Gastroesophageal sphincter (tissue), 4 donors: ENCODE measurements around the gene ATXN7. TPM values are rescaled to one million over a fixed set of nuclear protein-coding genes. Genes with fewer than 3 reads are reported as not detected.

Experiments
- ATAC-seq: fragments of 150-250 bp; one replicate; pipeline ENCODE4 v1.9.1; 2016; ENCODE audit warnings: mild to moderate bottlenecking, moderate library complexity
- H3K27ac ChIP-seq, 4 donors: fragments of 200-600 bp; sonication (generic) in 3 of 4; 1 replicate in 3 of 4; 2 replicates in 1 of 4; pipeline ENCODE4 v1.5.1; 2016 to 2019
- H3K27me3 ChIP-seq: fragments of 200-600 bp; sonication (generic); one replicate; pipeline ENCODE4 v1.5.1; 2019
- H3K36me3 ChIP-seq, 2 donors: fragments of 200-600 bp; sonication (generic); one replicate each; pipeline ENCODE4 v1.5.1; 2019; ENCODE audit warnings: control low read depth in 1 of 2
- H3K4me1 ChIP-seq, 3 donors: fragments of 200-600 bp; sonication (generic); 1 replicate in 2 of 3; 2 replicates in 1 of 3; pipeline ENCODE4 v1.5.1; 2016 to 2019; ENCODE audit warnings: control low read depth in 2 of 3
- H3K4me3 ChIP-seq, 2 donors: fragments of 200-600 bp; sonication (generic); one replicate each; pipeline ENCODE4 v1.5.1; 2019; ENCODE audit warnings: mild to moderate bottlenecking in 1 of 2, moderate library complexity in 1 of 2
- H3K9me3 ChIP-seq, 3 donors: fragments of 200-600 bp; sonication (generic); one replicate each; pipeline ENCODE4 v1.5.1; 2017 to 2019; ENCODE audit warnings: control low read depth in 2 of 3
- EP300 ChIP-seq: sonication (generic); formaldehyde crosslinking; IDR thresholded peaks from one replicate; pipeline ENCODE4 v1.6.1; 2017; ENCODE audit warnings: antibody characterized with exemption, mild to moderate bottlenecking
- POLR2A ChIP-seq, 2 donors: fragments of 450-650 bp; IDR thresholded peaks; one replicate each; pipeline ENCODE4 v1.6.1; 2017; ENCODE audit warnings: antibody characterized with exemption in 2 of 2, mild to moderate bottlenecking in 2 of 2, moderate library complexity in 1 of 2
- POLR2AphosphoS5 ChIP-seq: sonication (generic); formaldehyde crosslinking; IDR thresholded peaks from one replicate; pipeline ENCODE4 v1.6.1; 2017; ENCODE audit warnings: antibody characterized with exemption
- WGBS, 2 donors: methylation state at CpG; one replicate each; pipeline ENCODE4 v1.1.5; 2018; ENCODE audit warnings: low coverage in 1 of 2; 5-methylcytosine and 5-hydroxymethylcytosine counted together
- total RNA-seq, 4 donors: library from RNA; depleted of rRNA; stranded (reverse); fragments of >200 nt; gene quantifications; one replicate each; pipeline ENCODE4 v1.1.0, GENCODE V29; 2016
- TF ChIP-seq, protein P1 (sequence below), 4 experiments: fragments of 200-600 bp in 2 of 4; fragments of 450-650 bp in 2 of 4; sonication (generic) in 1 of 4; IDR thresholded peaks; one replicate each; pipeline ENCODE4 v1.5.1; 2017 to 2019; ENCODE audit warnings: antibody characterized with exemption in 4 of 4, mild to moderate bottlenecking in 2 of 4, moderate library complexity in 2 of 4

Gene ATXN7
- total RNA-seq, 4 donors from 2014 or later, result 15.5 to 36.3 (median 19.8) TPM

DNA sequence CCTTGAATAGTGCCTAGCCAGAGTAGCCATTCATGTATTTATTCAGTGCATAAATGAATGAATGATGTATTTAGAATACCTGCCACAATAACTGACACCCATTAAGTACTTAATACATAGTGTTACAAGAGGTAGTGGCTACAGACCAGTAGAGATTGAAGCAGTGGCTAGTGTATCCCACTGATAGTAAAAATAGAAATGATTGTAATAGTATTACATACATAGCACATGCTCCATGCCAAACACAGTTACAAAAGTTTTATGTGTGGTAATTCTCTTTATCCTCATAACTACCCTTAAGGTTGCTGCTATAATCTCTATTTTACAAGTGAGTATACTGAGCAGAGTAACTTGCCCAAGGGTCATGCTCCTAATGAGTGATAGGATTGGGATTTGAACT lies 78.9 kb downstream of the ATXN7 start:
- no peaks in the 10 kb centered on the region for H3K9me3 ChIP-seq
- no peak overlapping the region for H3K4me3 ChIP-seq
- peaks cover 0 to 29% (median 0%) of the 10 kb centered on the region in 3 donors for H3K4me1 ChIP-seq
- H3K36me3 ChIP-seq, result peaks cover 0 to 6% of the 10 kb centered on the region in 2 donors
- ATAC-seq, result no peak
- no peaks in the 10 kb centered on the region for H3K27me3 ChIP-seq
- TF ChIP-seq, protein P1, sequence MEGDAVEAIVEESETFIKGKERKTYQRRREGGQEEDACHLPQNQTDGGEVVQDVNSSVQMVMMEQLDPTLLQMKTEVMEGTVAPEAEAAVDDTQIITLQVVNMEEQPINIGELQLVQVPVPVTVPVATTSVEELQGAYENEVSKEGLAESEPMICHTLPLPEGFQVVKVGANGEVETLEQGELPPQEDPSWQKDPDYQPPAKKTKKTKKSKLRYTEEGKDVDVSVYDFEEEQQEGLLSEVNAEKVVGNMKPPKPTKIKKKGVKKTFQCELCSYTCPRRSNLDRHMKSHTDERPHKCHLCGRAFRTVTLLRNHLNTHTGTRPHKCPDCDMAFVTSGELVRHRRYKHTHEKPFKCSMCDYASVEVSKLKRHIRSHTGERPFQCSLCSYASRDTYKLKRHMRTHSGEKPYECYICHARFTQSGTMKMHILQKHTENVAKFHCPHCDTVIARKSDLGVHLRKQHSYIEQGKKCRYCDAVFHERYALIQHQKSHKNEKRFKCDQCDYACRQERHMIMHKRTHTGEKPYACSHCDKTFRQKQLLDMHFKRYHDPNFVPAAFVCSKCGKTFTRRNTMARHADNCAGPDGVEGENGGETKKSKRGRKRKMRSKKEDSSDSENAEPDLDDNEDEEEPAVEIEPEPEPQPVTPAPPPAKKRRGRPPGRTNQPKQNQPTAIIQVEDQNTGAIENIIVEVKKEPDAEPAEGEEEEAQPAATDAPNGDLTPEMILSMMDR (IDR thresholded peaks at IDR 0.05), result no peak
- TF ChIP-seq POLR2A (IDR thresholded peaks at IDR 0.05) (no peak), POLR2AphosphoS5 (no peak), EP300 (no peak)
- H3K27ac ChIP-seq, result no peak overlapping the region

DNA sequence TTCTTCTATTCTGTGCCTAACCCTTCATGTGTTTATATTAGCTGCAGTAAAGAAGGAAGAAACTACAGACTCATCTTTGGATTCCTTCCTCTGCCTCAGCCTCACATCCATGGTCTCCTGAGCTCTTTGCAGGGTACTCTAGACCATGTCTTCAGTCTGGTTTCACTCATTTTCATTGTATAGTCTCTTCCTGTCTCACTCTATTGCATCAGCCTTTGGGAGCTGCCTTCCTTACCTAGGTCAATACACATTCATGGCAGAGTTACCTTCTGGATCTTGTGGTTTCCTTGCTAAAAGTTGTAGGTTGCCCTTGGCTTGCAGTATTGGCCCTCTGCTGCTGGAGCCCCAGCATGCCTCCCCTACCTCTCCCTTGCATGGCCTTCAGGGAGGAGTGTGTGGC lies 80.0 kb downstream of the ATXN7 start:
- Histone ChIP-seq H3K4me1 (peaks cover 0 to 29% (median 3%) of the 10 kb centered on the region in 3 donors), H3K36me3 (peaks cover 0 to 6% of the 10 kb centered on the region in 2 donors), H3K27ac (no peak overlapping the region), H3K9me3 (no peaks in the 10 kb centered on the region), H3K27me3 (no peaks in the 10 kb centered on the region), H3K4me3 (no peak overlapping the region)
- TF ChIP-seq, protein P1 (IDR thresholded peaks at IDR 0.05), result no peak
- TF ChIP-seq EP300, result no peak
- no peak for TF ChIP-seq POLR2A (IDR thresholded peaks at IDR 0.05)
- no peak for TF ChIP-seq POLR2AphosphoS5
- ATAC-seq, result no peak

GRCh38 chr3:63945558-63946096 lies 82.0 kb downstream of the ATXN7 start:
- Histone ChIP-seq H3K36me3 (peaks cover 0 to 6% of the 10 kb centered on the region in 2 donors), H3K4me1 (peaks cover 0 to 46% (median 3%) of the 10 kb centered on the region in 3 donors), H3K4me3 (no peak overlapping the region), H3K27ac (no peak overlapping the region), H3K27me3 (no peaks in the 10 kb centered on the region), H3K9me3 (no peaks in the 10 kb centered on the region)
- TF ChIP-seq POLR2A (IDR thresholded peaks at IDR 0.05) (no peak), EP300 (no peak), POLR2AphosphoS5 (no peak)
- TF ChIP-seq, protein P1 (IDR thresholded peaks at IDR 0.05), result no peak
- ATAC-seq, result peak; percentile 29
- WGBS, 2 donors, result 48 to 57% methylated on average over 2 to 3 of the region's 3 CpGs

GRCh38 chr3:63946753-63947152 lies 83.1 kb downstream of the ATXN7 start:
- WGBS, 2 donors, result 89% methylated on average over 2 of the region's 2 CpGs; no CpG with 5 or more reads in 1 of the 2 donors
- Histone ChIP-seq H3K4me3 (no peak overlapping the region), H3K36me3 (peaks cover 0 to 6% of the 10 kb centered on the region in 2 donors), H3K27me3 (no peaks in the 10 kb centered on the region), H3K27ac (no peak overlapping the region), H3K4me1 (peaks cover 2 to 57% (median 10%) of the 10 kb centered on the region in 3 donors), H3K9me3 (no peaks in the 10 kb centered on the region)
- no peak for ATAC-seq
- no peak for TF ChIP-seq EP300
- TF ChIP-seq, protein P1 (IDR thresholded peaks at IDR 0.05), result no peak
- TF ChIP-seq POLR2A (IDR thresholded peaks at IDR 0.05), result no peak
- no peak for TF ChIP-seq POLR2AphosphoS5

DNA sequence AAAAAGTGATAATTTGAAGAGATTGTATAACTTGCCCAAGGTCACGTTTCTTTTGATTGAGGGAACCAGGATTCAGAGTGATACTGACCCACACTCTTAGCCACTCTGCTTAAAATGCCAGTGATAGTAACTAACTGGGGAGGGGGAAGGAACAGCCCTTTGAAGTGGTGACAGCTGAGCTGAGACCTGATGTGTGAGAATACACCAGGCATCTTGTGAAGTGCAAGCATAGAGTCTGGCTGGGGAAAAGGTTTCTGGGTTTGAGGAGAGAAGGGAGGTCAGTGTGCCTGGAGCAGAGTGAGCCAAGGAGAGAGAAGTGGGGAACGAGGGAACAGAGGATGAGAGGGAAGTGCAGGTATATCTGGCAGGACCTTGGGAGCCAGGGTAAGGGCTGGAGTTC lies 83.9 kb downstream of the ATXN7 start:
- no peak overlapping the region for H3K4me3 ChIP-seq
- H3K36me3 ChIP-seq, result peaks cover 0 to 6% of the 10 kb centered on the region in 2 donors
- TF ChIP-seq POLR2A (IDR thresholded peaks at IDR 0.05) (no peak), POLR2AphosphoS5 (no peak), EP300 (no peak)
- TF ChIP-seq, protein P1 (IDR thresholded peaks at IDR 0.05), result no peak
- peak overlapping the region in 2 of 4 donors; percentile 27 to 44 for H3K27ac ChIP-seq
- 70 to 77% methylated on average over 2 of the region's 2 CpGs for WGBS, 2 donors
- H3K9me3 ChIP-seq, result no peaks in the 10 kb centered on the region
- peaks cover 4 to 65% (median 15%) of the 10 kb centered on the region in 3 donors for H3K4me1 ChIP-seq
- H3K27me3 ChIP-seq, result no peaks in the 10 kb centered on the region
- ATAC-seq, result no peak
